Astrocyte of the spinal cord (primary cell): ENCODE measurements around the gene KCNIP4.
"Not testable (repeated sequence)": the region's sequence is repeated elsewhere in the genome, so short reads cannot be mapped to it uniquely, and the experiment has no call there.

Experiments
- DNase-seq: peaks from one replicate; pipeline ENCODE4 v3.0.0; 2011; ENCODE audit warnings: low read depth, low spot score
- H3K4me3 ChIP-seq: 2 replicates; pipeline ENCODE4 v1.5.1; 2011; ENCODE audit warnings: low read depth, mild to moderate bottlenecking, low read length, moderate library complexity
- CTCF ChIP-seq: IDR thresholded peaks from 2 replicates; pipeline ENCODE4 v1.5.1; 2012; ENCODE audit warnings: low read depth, mild to moderate bottlenecking, low read length, inconsistent platforms
- in situ Hi-C: cut with HindIII; loops from 2 replicates; pipeline ENCODE4 v1.10.0; 2017; ENCODE audit warnings: low sequenced_read_pairs

The KCNIP4 gene

GRCh38 chr4:21376176-21376575 is 572.4 kb downstream of the KCNIP4 start:
- no peak for TF ChIP-seq CTCF
- no peak overlapping the region for H3K4me3 ChIP-seq
- no peak for DNase-seq
- in situ Hi-C loops, result no loop called here

DNA sequence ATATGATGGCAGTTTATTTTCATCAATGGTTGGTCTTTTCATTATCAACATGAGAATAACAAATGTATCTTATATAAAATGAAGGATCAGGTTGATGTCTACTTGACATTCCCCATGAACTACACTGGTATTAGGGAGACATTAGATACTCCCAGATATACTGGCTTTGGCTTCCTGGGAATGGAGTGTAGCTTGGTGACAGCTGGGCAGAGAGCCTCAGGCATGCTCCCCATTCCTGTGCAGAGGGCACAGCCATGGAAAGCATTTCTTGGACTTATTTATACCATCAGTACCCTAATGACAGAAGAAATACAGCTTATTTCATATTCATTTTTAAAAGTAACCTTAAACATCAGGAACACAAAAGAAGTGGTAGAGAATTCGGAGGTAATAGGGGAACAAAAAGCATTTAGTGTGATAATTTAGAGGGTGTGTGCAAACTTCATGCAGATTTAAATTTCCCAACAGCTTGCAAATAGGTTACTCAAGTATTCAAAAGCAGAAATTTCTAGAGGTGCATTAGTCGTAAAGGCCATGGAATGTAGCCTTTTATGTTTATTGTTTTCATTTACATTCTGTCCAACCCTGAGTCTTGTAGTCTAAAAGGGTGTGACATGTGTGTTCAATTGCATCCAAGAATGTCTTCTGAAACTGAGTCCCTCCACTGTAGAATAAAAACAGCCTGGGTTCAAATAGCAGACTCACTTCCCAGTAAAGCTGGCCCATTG is 573.8 kb downstream of the KCNIP4 start:
- in situ Hi-C loops, result no loop called here
- DNase-seq, result no peak
- H3K4me3 ChIP-seq, result no peak overlapping the region
- no peak for TF ChIP-seq CTCF

GRCh38 chr4:21367567-21367966 is 581.0 kb downstream of the KCNIP4 start:
- no peak overlapping the region for H3K4me3 ChIP-seq
- no peak for DNase-seq
- in situ Hi-C loops, result no loop called here
- TF ChIP-seq CTCF, result no peak

DNA sequence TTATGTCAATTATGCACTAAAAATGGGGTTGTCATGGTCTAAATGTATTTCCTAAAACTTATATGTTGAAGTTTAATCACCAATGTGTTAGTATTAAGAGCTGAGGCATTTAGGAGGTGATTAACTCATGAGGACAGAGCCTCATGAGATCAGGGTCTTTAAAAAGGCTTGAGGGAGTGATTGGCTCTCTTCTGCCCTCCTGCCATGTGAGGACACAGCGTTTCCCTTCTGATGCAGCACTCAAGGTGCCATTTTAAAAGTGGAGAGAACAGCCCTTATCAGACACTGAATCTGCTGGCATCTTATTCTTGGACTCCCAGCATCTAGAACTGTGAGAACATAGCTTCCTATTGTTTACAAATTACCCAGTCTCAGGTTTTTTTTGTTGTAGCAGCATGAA is 581.7 kb downstream of the KCNIP4 start:
- in situ Hi-C loops, result no loop called here
- H3K4me3 ChIP-seq, result no peak overlapping the region
- TF ChIP-seq CTCF, result no peak
- DNase-seq, result no peak

- no peak for TF ChIP-seq CTCF
- in situ Hi-C loops, result no loop called here
- H3K4me3 ChIP-seq, result no peak overlapping the region
- DNase-seq, result no peak
These were observed 582.3 kb downstream of the KCNIP4 start for GRCh38 chr4:21366312-21366711.

DNA sequence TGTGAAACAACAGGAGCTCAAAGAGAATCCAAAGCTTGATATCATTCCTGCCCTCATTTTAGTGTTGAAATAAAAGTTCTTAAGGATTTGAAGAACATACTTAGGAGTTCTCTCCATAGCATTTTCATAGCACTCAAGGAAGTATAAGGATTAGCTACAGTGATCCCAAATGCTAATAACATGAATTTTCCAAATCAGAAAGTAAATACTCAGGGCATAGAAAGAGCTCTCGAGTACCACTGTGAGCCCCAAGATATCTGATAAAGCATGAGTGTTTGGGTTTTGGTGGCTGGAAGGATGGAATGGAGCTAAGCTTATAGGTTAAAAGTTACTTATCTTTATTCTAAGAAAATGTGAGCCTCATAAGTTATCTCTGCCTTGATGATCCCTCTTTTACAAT is 584.9 kb downstream of the KCNIP4 start:
- DNase-seq, result no peak
- no peak overlapping the region for H3K4me3 ChIP-seq
- in situ Hi-C loops, result no loop called here
- no peak for TF ChIP-seq CTCF

DNA sequence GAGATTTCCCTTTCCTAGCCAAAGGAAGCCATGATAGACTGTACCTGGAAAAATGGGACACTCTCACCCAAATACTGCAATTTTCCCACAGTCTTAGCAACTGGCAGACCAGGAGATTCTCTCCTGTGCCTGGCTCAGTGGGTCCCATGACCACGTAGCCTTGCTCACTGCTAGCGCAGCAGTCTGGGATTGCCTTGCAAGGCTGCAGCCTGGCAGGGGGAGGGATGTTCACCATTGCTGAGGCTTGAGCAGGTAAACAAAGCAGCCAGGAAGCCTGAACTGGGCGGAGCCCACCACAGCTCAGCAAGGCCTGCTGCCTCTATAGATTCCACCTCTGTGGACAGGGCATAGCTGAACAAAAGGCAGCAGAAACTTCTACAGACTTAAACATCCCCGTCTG is 596.2 kb downstream of the KCNIP4 start:
- in situ Hi-C loops, DNase-seq, H3K4me3 ChIP-seq: not testable (repeated sequence)
